ENCODE measurements around the gene ENTR1. TPM values are rescaled to one million over a fixed set of nuclear protein-coding genes. Genes with fewer than 3 reads are reported as not detected.

ENTR1 gene
- total RNA-seq, 1 experiment from 2014 or later = 90.8 TPM

- ChIA-PET CTCF (no interaction called here), POLR2A (no interaction called here)
- TF ChIP-seq SIN3A (IDR thresholded peaks at IDR 0.05; ENCODE audit: borderline replicate concordance, insufficient read depth, low read depth, low read length) (no peak), CTCF (IDR thresholded peaks at IDR 0.05) (no peak), TCF7L2 (IDR thresholded peaks at IDR 0.05; ENCODE audit: low read depth, low read length) (no peak), POLR2AphosphoS5 (IDR thresholded peaks at IDR 0.05; ENCODE audit: low read depth, low read length) (no peak), REST (IDR thresholded peaks at IDR 0.05; ENCODE audit: insufficient read depth in 1 of 2, low read depth in 2 of 2, low read length in 1 of 2) (no peak)
- Histone ChIP-seq H3K9me3 (ENCODE audit: control insufficient read depth, insufficient read depth, low read depth, low read length) (no peaks in the 10 kb centered on the region), H3K4me3 (ENCODE audit: low read depth in 2 of 2, low read length in 2 of 2) (no peak overlapping the region), H3K4me1 (ENCODE audit: control insufficient read depth, insufficient read depth, low read length) (no peaks in the 10 kb centered on the region), H3K27me3 (ENCODE audit: control insufficient read depth, insufficient read depth, low read length) (no peaks in the 10 kb centered on the region), H3K27ac (ENCODE audit: low read length) (no peak overlapping the region), H3K36me3 (ENCODE audit: control insufficient read depth, insufficient read depth, low read length) (no peaks in the 10 kb centered on the region)
- no TSS peak for BruUV-seq (replicated peaks)
- intact Hi-C loops (cut with micrococcal nuclease; ENCODE audit: unreplicated experiment) = no loop called here
- no peak for ATAC-seq
- in situ Hi-C loops (cut with HindIII; ENCODE audit: low pct_unique_long_range_greater_than_20kb, low sequenced_read_pairs) = no loop called here
- no peak for DNase-seq (ENCODE audit: low read depth, low spot score)
Observed at GRCh38 chr9:136372006-136372405, 38.4 kb downstream of the ENTR1 start.

- intact Hi-C loops (cut with micrococcal nuclease; ENCODE audit: unreplicated experiment) (no loop called here), in situ Hi-C loops (cut with HindIII; ENCODE audit: low pct_unique_long_range_greater_than_20kb, low sequenced_read_pairs) (no loop called here)
- Histone ChIP-seq H3K4me3 (ENCODE audit: low read depth in 2 of 2, low read length in 2 of 2) (no peak overlapping the region), H3K36me3 (ENCODE audit: control insufficient read depth, insufficient read depth, low read length) (no peaks in the 10 kb centered on the region), H3K27me3 (ENCODE audit: control insufficient read depth, insufficient read depth, low read length) (no peaks in the 10 kb centered on the region), H3K4me1 (ENCODE audit: control insufficient read depth, insufficient read depth, low read length) (no peaks in the 10 kb centered on the region), H3K27ac (ENCODE audit: low read length) (no peak overlapping the region), H3K9me3 (ENCODE audit: control insufficient read depth, insufficient read depth, low read depth, low read length) (no peaks in the 10 kb centered on the region)
- ChIA-PET CTCF (no interaction called here), POLR2A (no interaction called here)
- DNase-seq (ENCODE audit: low read depth, low spot score) (no peak), ATAC-seq (no peak)
- BruUV-seq (replicated peaks) = no TSS peak
- TF ChIP-seq POLR2AphosphoS5 (IDR thresholded peaks at IDR 0.05; ENCODE audit: low read depth, low read length) (no peak), REST (IDR thresholded peaks at IDR 0.05; ENCODE audit: insufficient read depth in 1 of 2, low read depth in 2 of 2, low read length in 1 of 2) (no peak), CTCF (IDR thresholded peaks at IDR 0.05) (no peak), TCF7L2 (IDR thresholded peaks at IDR 0.05; ENCODE audit: low read depth, low read length) (no peak), SIN3A (IDR thresholded peaks at IDR 0.05; ENCODE audit: borderline replicate concordance, insufficient read depth, low read depth, low read length) (no peak)
Observed at GRCh38 chr9:136371533-136371880, 38.9 kb downstream of the ENTR1 start.
